HUDEP-2 (cell line): ENCODE results near the gene JAM2.
"Not testable (repeated sequence)": the region's sequence is repeated elsewhere in the genome, so short reads cannot be mapped to it uniquely, and the experiment has no call there.

Source experiments
- DNase-seq, 76 experiments: peaks; one replicate each; lab custom pipeline; 2025; ENCODE audit not compliant: unreplicated experiment in 76 of 76; lab: John Stamatoyannopoulos, UW

Gene JAM2

DNA sequence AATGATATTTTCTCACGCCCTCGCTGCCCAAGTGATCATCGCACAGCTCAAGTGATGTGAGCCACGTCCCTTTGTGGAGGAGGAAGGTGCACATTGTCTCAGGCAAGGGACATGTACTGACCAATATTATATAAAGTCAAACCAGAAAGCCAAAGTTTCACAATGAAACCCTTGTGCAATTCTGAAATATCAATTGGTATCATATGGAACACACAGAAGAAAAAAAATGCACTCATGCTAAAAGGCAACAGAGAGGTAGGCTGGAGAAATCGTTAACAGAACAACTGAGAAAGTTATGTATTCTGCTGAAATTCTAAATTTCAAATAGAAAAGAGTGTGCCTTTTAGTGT lies 1.9 kb downstream of the JAM2 start:
- DNase-seq = no peak

DNA sequence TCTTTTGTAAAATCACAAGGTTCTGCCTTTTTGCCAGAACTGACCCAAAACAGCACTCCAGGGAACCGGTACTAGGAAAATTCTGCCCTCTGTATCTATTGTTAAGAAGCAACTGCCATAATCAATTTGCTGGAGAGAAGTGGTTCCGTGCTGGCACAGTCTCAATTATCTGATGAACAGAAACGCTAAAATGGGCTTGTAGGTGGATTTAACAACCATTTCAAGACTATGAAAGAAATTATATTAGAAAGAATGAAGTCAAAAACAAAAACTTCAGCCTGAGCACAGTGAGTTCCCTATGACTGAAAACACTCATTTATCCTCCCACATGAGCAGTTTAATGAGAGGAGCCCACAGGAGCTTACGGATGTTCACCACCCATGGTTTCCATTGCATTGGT lies 4.4 kb downstream of the JAM2 start:
- DNase-seq = no peak

DNA sequence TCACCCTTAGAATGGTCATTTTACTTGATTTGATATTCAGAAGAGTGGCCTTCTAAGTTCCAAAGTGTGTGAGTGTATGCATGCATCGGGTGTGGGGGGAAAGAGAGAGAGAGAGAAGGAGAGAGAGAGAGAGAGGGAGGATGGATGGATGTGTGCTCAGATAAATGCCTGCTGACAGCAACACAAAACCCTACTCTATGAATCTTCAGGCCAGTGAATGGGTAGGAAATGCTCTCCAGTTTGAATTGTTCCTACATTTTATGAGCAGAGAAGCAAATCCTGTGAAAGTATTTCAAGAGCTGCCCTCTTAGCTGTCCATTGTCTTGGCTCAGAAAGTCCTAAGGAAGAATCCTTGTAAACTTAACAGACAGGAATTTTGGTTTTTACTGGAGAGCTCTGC lies 7.4 kb downstream of the JAM2 start:
- DNase-seq = no peak

DNA sequence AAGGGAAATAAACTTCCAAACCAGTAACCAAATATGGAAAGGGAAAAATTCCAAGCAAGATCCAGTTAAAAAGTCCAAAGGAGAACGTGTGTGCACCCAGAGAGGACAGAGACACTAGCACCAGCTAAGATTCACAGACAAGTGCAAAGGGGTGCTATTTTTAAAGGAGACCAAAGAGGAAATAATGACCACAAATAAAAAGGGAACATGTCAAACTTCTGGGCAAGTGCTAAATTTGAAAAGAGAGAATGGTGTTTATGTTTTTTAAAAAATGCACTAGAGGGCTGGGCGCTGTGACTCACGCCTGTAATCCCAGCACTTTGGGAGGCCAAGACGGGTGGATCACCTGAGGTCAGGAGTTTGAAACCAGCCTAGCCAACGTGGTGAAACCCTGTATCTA lies 8.6 kb downstream of the JAM2 start:
- DNase-seq = no peak

DNA sequence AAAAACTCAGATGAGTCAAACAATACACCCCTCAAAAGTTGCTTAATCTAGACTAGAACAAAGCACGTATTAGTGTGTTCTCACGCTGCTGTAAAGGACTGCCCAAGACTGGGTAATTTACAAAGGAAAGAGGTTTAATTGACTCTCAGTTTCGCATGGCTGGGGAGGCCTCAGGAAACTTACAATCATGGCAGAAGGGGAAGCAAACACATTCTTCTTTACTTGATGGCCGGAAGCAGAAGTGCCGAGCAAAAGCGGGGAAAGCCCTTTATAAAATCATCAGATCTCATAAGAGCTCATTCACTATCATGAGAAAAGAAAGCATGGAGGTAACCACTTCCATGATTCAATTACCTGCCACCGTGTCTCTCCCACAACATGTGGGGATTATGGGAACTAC lies 10.1 kb downstream of the JAM2 start:
- no peak for DNase-seq

DNA sequence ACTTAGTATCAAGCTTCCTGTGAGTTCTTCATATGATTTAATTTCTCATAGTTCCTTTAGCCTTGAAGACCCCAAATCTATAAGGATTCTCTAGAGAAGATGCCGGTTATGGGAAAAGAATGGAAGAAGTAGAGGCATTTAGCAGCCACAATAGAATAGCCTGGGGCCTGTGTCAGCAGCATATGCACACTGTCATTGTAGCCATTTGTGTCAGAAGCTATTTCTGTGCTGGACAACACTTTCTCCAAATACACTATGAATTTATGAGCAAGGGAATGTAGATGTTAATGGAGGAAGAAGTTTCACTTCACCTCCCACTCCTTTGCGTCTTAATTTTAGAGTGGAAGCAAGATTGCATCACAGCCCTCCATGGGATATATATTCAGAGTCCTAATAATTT lies 17.4 kb downstream of the JAM2 start:
- no peak for DNase-seq

DNA sequence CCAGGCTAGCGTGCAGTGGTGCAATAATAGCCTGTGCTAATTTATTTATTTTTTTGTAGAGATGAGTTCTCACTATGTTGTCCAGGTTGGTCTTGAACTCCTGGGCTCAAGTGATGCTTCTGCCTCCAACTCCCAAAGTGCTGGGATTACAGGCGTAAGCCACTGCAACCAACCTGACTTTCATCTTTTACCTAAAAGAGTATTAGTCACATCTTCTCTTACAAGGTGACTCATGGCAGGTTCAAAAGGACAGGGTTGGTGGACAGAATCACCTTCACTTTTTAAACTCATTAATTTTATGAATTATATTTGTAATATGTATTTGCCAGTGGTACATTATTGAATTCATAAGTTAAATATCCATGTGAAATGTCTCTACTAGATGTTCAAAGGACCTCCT lies 18.1 kb downstream of the JAM2 start:
- no peak for DNase-seq

DNA sequence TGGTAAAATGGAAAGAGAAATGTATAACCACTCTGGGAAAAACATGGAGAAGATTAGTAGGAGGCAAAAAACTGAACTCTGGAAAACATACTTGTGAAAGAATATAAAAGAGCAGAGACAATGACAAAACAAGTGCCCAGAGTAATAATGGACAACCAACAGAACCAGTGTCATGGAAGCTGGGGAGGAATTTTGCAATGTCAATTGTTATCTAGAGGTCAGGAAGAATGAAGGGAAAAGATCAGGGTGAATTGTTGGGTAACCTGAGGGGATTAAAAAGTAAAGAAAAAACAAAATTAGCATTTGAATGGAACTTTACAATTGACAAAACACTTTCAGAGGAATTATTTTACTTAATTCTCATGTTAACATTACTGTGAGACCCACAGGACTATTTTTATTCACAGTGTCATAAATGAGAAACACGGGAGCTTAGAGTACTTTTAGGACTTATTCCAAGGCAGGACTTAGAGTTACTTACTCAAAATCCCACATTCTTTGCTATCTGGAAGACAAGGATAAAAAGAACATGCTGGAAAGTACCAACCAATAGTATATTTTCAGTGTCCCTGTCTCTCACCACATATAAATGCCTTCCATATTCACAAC lies 19.5 kb downstream of the JAM2 start:
- no peak for DNase-seq

DNA sequence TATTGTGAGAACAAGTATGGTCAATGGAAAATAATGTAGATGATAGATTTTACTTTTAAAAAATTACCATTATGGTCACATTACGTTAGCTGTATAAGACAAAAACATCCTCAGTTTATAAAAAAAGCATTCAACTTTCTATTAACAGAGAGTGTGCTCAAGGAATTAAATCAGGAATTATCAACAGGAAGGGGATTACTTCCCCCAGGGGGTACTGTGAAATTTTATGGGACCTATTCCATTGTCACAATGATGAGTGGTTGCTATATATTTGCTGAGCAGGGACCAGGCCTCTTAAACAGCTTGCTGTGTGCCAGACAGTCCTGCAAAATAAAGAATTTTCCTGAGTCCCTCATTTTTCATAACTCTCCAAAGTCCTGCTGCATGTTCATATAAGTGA lies 21.2 kb downstream of the JAM2 start:
- no peak for DNase-seq

DNA sequence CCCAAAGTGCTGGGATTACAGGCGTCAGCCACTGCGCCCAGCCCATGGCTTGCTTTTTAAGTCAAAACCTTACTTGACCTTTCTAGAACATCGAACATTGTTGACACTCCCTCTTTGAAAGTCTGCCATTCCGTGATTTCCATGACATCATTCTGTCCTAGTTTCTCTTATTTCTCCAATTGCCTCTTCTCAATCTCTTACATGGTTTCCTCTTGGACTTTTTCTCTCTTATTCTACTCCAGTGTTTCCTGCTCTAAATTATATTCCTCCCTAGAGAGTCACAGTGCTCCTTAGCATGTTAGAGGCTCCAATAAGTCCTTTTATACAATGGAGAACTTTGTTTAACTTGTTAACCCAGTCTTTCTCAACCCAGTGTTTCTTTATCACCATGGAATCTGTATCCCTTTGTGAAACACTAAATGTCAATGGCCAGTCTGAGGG lies 25.5 kb downstream of the JAM2 start:
- no peak for DNase-seq

DNA sequence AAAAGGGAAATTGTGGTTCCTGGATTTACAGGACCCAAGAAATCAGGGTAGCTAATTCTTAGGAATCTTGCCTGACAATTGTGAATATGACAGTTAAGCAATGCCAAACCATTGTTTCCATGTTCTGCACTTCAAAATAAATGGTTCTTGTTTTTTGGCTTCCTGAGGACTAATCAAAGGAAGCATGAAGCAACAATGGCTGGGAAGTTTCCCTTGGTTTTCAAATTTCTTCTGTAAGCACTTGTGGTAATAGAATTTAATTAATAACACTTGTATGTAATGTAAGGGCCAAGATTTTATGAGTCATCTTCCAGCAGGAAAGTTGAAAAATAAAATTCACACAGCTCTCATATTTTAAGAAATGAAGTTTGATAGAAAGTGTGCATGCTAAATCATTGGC lies 31.7 kb downstream of the JAM2 start:
- no peak for DNase-seq

DNA sequence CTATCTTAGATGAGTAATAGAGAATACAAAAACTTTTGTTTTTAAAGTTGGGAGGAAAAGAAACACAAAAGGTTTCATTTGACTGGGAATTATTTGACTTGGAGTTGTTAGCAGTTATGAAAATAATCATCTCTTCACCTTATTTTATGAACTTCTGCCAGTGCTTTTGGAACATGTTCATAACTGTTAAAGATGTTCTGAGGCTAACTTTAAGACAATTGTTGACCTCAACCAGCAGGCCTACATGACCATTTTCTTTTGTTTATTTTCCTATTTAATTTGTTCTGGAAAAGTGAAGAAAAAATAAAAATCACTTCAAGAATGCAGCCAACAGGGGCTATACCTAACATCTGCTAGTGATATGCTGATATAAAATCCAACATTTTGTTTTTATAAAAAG lies 37.4 kb downstream of the JAM2 start:
- no peak for DNase-seq

DNA sequence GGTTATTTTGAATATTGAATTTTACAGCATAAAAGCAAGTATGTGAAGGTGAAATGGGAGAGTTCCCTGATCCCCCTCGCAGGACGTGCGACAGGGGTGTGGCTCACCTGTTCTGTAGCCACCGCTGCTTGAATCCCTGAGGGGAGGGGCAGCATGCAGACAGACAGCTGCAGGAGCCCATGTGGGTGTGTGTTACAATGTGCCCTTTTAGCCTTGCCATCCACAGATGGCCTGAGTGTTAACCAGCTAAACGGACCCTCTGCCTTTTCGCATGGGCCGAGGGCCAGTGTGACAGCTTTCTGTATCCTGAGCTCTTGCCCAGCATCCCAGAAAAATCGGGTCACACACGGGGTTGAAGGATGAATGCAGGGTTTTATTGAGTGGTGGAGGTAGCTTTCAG lies 43.3 kb downstream of the JAM2 start:
- no peak for DNase-seq

DNA sequence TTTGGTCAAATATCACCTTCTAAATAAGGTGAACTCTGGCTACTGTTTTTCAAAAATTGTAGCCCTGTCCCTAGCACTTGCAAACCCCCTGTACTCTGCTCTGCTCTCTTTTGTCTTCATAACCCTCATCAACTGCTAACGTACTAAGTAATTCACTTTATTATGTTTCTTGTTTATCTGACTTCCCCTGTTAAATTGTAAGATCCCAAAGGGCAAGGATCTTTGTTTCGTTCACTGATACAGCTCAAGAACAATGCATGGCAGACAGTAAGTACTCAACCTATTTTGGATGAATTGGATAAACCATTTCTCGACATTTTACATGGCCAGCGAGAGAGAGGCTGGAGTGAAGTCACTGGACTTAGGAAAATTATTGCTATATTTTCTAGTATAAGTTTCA lies 48.7 kb downstream of the JAM2 start:
- DNase-seq = no peak

DNA sequence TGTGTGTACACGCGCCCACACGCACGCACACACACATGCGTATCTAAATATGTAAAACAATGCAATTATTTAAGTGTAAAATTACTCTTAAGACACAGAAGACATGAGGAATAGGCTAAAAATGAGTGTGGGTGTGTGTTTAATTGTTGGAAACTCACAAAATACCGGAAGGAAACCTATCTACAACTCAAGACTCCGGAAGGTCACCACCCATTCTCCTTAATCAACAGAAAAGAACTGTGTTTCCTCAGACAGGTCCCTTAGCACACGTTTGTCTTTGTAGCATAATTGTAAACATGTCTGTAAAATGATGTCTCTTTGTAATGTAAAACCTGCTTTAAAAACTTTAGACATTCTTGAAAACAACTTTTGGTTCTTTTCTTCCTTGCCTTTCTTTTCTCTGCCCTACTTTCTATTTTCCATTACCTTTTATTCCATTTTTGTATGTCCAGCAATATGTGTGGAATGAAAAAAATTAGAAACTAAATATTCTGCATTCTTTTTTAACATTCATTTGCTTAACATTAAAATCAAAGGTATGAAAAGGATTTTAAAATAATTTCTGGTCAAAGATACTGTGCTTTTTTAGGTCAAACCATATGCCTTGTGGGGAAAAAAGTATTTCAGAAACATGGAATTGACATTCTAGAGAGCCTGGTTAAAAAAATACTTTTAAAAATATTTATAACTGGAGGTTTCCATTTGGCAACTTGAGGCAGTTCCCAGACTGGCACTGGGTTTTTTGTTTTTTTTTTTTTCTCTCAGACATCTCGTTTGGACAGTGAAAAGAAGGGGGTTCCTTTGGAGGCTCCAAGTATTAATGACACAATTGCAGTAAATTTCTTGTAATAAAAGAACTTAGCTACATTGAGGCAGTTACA lies 49.5 kb downstream of the JAM2 start:
- no peak for DNase-seq

DNA sequence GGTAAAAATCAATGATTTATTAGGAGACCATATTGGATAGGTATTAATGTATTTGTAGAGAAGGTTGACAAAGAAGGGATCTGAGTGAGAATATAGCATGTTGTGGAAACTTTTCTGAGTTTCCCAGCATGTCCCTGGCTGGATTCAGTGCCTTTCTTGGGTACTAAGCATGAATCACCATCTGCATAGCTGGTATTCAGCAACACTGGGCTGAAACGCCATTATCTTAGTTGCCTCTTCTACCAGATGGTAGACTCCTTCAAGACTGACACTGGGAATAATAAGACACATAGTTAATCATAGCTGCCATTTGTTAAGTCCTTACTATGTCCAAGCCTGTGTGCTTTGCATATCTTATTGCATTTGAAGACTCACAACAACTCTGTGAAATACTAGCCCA lies 50.2 kb downstream of the JAM2 start:
- DNase-seq = no peak

DNA sequence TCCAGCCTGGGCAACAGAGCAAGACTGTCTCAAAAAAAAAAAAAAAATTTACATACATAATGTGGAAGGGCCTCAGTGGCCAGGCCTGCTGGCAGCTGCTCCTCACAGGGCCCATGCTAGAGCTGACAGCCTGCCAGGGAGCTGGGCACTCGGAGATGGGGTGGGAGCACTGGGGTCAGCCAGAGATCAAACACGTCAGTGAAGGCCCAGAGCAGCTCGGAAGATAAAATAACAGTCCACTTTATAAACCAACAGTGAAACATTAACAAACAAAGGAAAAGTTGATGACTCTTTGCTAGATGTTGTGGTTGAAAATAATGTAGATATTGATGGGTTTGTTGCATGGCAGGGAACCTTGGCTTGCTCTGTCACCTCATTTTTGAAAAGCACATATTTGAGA lies 52.9 kb downstream of the JAM2 start:
- no peak for DNase-seq

DNA sequence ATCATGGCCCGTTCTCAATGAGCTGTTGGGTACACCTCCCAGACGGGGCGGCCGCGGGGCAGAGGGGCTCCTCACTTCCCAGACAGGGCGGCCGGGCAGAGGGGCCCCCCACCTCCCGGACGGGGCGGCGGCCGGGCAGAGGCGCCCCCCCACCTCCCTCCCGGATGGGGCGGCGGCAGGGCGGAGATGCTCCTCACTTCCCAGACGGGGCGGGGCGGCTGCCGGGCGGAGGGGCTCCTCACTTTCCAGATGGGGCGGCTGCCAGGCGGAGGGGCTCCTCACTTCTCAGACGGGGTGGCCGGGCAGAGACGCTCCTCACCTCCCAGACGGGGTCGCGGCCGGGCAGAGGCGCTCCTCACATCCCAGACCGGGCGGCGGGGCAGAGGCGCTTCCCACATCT lies 56.4 kb downstream of the JAM2 start:
- DNase-seq = not testable (repeated sequence)

DNA sequence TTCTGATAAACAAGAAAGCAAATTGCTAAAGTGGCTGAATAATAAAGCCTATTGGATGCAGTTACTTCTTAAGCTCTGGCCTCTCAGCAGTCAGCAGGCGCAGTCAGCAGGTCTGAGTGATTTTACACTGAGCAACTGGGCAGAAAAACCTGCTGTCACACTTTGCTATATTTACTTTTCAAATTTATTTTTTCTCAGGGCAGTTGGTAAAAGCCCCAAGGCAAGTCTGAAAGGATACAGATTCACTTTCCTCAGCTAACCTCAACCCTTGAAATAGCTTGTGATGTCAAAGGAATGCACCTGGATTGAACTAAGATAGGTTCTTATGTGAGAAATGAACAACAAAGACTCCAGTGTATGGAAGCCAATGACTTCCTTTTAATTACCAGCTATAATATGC lies 61.7 kb downstream of the JAM2 start:
- no peak for DNase-seq

DNA sequence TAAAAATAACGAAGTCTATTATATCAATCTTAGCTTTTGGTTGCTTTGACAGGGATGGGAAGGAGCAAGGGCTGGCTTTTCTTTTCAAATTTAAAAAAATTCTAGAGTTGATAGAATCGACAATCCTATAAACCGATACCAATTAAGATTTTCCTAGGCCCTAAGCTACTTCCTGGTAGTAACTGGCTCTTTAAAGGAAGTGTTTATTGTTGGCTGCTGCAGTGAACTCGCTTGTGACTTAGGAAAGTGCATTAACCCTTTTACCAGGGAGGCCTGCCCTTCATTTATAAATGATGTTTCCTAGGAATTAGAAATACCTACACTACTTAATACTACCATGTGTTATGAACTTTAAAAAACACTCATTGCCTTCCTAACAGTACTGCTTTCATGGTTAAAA lies 62.5 kb downstream of the JAM2 start:
- DNase-seq = no peak

DNA sequence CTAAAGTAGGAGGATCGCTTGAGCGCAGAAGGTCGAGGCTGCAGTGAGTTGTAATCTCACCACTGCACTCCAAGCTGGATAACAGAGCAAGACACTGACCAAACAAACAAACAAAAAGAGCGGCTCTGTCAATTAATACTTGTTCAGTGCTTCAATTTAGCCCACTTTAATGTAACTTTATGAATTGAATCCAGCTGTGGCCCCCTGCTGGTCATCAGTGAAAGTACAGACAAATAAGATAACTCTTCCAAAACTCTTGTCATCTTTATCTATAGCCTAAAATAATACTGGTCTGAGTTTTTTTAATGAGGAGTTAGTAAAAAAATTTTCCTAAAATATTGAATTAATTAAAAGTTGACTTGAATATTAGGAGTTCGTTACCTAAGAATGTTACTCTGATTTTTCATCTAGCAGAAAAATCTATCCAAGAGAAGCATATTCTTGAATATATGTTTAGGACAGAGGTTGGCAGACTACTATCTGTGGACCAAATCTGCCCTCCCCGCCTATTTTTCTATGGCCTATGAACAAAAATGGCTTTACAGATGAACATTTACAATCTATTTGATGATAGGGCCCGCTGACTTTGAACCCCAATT lies 69.5 kb downstream of the JAM2 start:
- DNase-seq = peak in 32 of 76 experiments; percentile 4 to 53 (median 30)

DNA sequence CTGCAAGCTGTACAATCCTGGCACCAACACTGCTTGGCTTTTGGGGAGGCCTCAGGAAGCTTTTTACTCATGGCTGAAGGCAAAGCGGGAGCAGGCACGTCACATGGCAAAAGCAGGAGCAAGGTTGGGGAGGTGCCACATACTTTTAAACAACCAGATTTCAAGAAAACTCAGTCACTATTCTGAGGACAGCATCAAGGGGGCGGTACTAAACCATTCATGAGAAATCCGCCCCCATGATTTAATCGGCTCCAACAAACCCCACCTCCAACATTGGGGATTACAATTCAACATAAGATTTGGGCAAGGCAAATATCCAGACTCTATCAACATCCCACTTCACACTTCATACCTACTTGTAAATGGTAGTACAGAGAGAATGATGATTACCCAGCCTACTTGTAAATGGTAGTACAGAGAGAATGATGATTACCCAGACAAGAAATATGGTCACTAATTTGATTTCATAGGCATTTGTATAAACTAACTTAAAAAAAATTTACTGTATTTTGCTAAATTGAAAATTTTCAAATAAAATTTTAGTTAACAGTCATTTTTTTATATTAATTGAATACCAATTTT lies 70.7 kb downstream of the JAM2 start:
- peak in 8 of 76 experiments; percentile 3 to 28 (median 18) for DNase-seq
